Measurements from ENCODE around the gene GPR155. TPM values are rescaled to one million over a fixed set of nuclear protein-coding genes. Genes with fewer than 3 reads are reported as not detected.

Gene GPR155
- total RNA-seq, 6 donors from 2014 or later = 2.2 to 7.5 (median 3.6) TPM

DNA sequence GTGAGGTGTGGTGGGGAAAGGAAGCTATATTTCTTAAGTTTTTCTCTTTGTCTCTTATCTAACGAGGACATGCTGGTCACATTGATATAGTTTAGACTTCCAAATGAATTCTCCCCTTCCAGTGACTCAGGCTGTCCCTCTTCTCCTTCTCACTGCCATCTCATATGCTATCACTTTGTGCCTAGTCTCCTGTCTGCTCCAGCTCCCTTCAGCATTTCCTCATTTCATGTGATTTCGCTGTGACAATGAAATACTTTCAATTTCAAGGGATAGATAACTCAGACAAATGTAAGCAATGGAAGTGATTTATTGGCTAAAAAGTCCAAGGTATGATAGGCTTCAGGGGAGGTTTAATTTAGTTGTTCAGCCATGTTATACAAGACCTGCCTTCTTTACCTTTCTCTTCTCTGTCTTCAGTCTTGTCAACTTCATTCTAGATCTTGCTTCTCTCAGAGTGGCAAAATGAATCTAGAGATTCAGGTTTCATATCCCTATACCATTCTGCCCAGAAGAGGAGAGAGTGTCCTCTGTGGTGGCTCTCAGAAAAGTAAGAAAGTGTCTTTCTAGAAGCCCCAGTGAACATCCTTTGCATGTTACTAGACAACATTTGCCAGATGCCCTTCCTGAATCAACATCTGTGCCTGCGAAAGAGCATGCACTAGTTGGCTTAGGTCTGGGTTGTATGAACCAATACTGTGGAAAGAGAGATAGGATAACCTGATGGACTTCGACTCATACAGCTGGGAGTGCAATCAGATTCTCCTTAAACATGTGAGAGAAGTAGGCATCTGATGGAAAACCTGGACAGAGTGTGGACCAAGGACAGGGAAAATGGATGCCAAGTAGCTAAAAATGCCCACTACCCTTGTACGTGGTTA is 29.9 kb upstream of the GPR155 start:
- H3K4me3 ChIP-seq = no peak overlapping the region
- no peak for ATAC-seq (ENCODE audit: low FRiP score in 2 of 2)
- WGBS, 2 donors = 73 to 80% methylated on average over 5 of the region's 5 CpGs

DNA sequence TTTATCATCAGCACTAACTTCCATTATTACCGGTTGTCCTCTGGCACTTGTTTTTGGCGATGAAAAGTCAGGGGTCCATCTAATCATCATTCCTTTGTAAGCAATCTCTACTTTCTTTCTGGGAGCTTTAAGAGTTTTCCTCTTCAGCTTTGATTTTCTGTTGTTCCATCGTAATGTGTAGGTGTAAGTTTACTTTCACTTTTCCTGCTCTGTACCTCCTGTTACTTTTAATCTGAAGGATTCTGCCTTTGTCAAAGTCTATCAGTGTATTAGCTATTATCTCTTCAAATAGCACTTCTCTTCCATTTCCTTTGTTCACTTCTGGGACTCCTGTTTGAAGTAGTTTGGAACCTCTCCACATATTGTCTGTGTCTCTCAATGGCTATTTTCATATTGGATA is 25.5 kb upstream of the GPR155 start:
- DNase-seq (no peak), ATAC-seq (ENCODE audit: low FRiP score in 2 of 2) (no peak)
- WGBS, 2 donors = 78 to 79% methylated on average over 3 of the region's 3 CpGs
- no peaks in the 10 kb centered on the region for H3K36me3 ChIP-seq
- no peaks in the 10 kb centered on the region for H3K4me1 ChIP-seq
- TF ChIP-seq POLR2A (IDR thresholded peaks at IDR 0.05) (no peak), CTCF (IDR thresholded peaks at IDR 0.05) (no peak), EP300 (IDR thresholded peaks at IDR 0.05) (no peak), POLR2AphosphoS5 (IDR thresholded peaks at IDR 0.05) (no peak)
- H3K4me3 ChIP-seq = no peak overlapping the region
- H3K27ac ChIP-seq = no peak overlapping the region
- no peaks in the 10 kb centered on the region for H3K27me3 ChIP-seq
- H3K9me3 ChIP-seq = peaks cover 0 to 15% (median 3%) of the 10 kb centered on the region in 4 donors

More for the DNA sequence above, 29.9 kb upstream of the GPR155 start:
- H3K27me3 ChIP-seq = no peaks in the 10 kb centered on the region
- TF ChIP-seq POLR2A (IDR thresholded peaks at IDR 0.05) (no peak), CTCF (IDR thresholded peaks at IDR 0.05) (no peak)
- H3K36me3 ChIP-seq = no peaks in the 10 kb centered on the region
- H3K4me1 ChIP-seq = no peaks in the 10 kb centered on the region
- H3K9me3 ChIP-seq = no peaks in the 10 kb centered on the region
- H3K27ac ChIP-seq = no peak overlapping the region
- no peak for DNase-seq

DNA sequence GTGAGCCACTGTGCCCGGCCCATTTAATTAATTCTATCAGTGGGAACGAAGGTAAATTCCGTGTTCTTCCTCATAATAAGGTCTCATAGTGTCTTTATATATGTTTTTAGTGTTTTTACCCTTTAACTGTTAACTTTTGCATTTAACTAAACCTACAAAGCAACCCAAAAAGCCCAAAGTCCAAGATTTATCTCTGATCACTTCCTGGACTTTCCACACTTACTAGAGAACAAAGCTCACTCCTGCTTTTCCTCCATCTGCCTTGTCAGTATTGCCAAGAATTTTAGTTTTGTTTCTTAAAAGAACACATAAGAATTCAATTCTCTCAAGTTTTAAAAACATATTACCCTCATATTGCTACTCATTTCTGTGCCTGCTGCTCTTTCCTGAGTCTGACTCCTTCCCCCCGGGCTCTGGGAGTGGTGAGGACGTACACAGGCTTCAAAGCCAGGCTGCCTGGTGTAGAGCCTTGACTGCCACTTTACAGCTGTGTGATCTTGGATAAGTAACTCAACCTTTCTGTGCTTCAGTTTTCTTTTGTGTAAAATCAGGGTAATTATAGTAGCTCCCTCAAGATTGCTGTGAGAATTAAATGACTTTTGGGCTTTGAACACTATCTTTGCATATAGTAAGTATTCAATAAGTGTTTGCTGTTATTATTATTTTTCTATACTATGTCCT is 24.9 kb upstream of the GPR155 start:
- no peak overlapping the region for H3K4me3 ChIP-seq
- 53 to 56% methylated on average over 5 of the region's 5 CpGs for WGBS, 2 donors
- no peak overlapping the region for H3K27ac ChIP-seq
- H3K9me3 ChIP-seq = peaks cover 0 to 15% (median 3%) of the 10 kb centered on the region in 4 donors
- no peaks in the 10 kb centered on the region for H3K4me1 ChIP-seq
- DNase-seq = no peak
- ATAC-seq (ENCODE audit: low FRiP score in 2 of 2) = no peak
- TF ChIP-seq POLR2AphosphoS5 (IDR thresholded peaks at IDR 0.05) = no peak
- TF ChIP-seq POLR2A (IDR thresholded peaks at IDR 0.05) = no peak
- TF ChIP-seq CTCF (IDR thresholded peaks at IDR 0.05) = no peak
- no peak for TF ChIP-seq EP300 (IDR thresholded peaks at IDR 0.05)
- no peaks in the 10 kb centered on the region for H3K27me3 ChIP-seq
- H3K36me3 ChIP-seq = no peaks in the 10 kb centered on the region

- Histone ChIP-seq H3K27me3 (no peaks in the 10 kb centered on the region), H3K4me3 (no peak overlapping the region), H3K36me3 (no peaks in the 10 kb centered on the region), H3K27ac (no peak overlapping the region), H3K9me3 (peaks cover 0 to 15% (median 3%) of the 10 kb centered on the region in 4 donors), H3K4me1 (no peaks in the 10 kb centered on the region)
- no peak for DNase-seq
- 38 to 40% methylated on average over 2 of the region's 2 CpGs for WGBS, 2 donors
- no peak for ATAC-seq (ENCODE audit: low FRiP score in 2 of 2)
- TF ChIP-seq EP300 (IDR thresholded peaks at IDR 0.05) (no peak), POLR2A (IDR thresholded peaks at IDR 0.05) (no peak), POLR2AphosphoS5 (IDR thresholded peaks at IDR 0.05) (no peak), CTCF (IDR thresholded peaks at IDR 0.05) (no peak)
Measured at GRCh38 chr2:174510583-174511189, 23.9 kb upstream of the GPR155 start.

All from upper lobe of left lung (tissue), 6 donors.